Testis (tissue), 2 donors: ENCODE results near the gene ATP6V0A4.

Source experiments
- CTCF ChIP-seq, 3 experiments: fragments of 450-650 bp in 2 of 3; fragments of 200-600 bp in 1 of 3; sonication (generic) in 1 of 3; IDR thresholded peaks; one replicate each; pipeline ENCODE4 v1.5.1; 2016 to 2019; ENCODE audit warnings: antibody characterized with exemption in 3 of 3, mild to moderate bottlenecking in 2 of 3, moderate library complexity in 1 of 3
- POLR2A ChIP-seq: fragments of 450-650 bp; IDR thresholded peaks from one replicate; pipeline ENCODE4 v1.6.1; 2017; ENCODE audit warnings: antibody characterized with exemption, mild to moderate bottlenecking, moderate library complexity

GRCh38 chr7:138755842-138756590 lies 42.0 kb downstream of the ATP6V0A4 start:
- TF ChIP-seq CTCF (IDR thresholded peaks at IDR 0.05): no peak
- no peak for TF ChIP-seq POLR2A
